HEK293 (cell line): ENCODE data around the gene LDLRAD4.

Experiments used
- CTCF ChIP-seq: fragments of 450-650 bp; formaldehyde crosslinking; IDR thresholded peaks from 2 replicates; pipeline ENCODE4 v1.5.1; 2016; ENCODE audit warnings: missing biosample characterization, missing genetic modification characterization
- PATZ1 ChIP-seq: fragments of 450-650 bp; formaldehyde crosslinking; IDR thresholded peaks from 2 replicates; pipeline ENCODE4 v1.5.1; 2016; ENCODE audit warnings: missing biosample characterization, missing genetic modification characterization
- SP2 ChIP-seq: fragments of 450-650 bp; formaldehyde crosslinking; IDR thresholded peaks from 2 replicates; pipeline ENCODE4 v1.5.1; 2016; ENCODE audit warnings: missing biosample characterization, missing genetic modification characterization
- ZNF24 ChIP-seq: fragments of 450-650 bp; formaldehyde crosslinking; IDR thresholded peaks from 2 replicates; pipeline ENCODE4 v1.5.1; 2016; ENCODE audit warnings: missing biosample characterization, missing genetic modification characterization
- ZNF692 ChIP-seq: fragments of 450-650 bp; formaldehyde crosslinking; IDR thresholded peaks from 2 replicates; pipeline ENCODE4 v1.5.1; 2016; ENCODE audit warnings: missing biosample characterization, missing genetic modification characterization
- ZNF768 ChIP-seq: fragments of 450-650 bp; formaldehyde crosslinking; IDR thresholded peaks from 2 replicates; pipeline ENCODE4 v1.5.1; 2018; ENCODE audit warnings: missing biosample characterization, mild to moderate bottlenecking, missing genetic modification characterization

- no peak for TF ChIP-seq CTCF (tag by site-specific recombination)
- no peak for TF ChIP-seq PATZ1 (tag by site-specific recombination)
- no peak for TF ChIP-seq ZNF768
- no peak for TF ChIP-seq ZNF692
- TF ChIP-seq ZNF24, result no peak
- no peak for TF ChIP-seq SP2 (tag by site-specific recombination)
Observed at GRCh38 chr18:13538630-13539029, 320.1 kb downstream of the LDLRAD4 start.
